Spinal cord (tissue), 10 donors: ENCODE data around the gene HECW1. TPM values are rescaled to one million over a fixed set of nuclear protein-coding genes. Genes with fewer than 3 reads are reported as not detected.

Experiments used
- DNase-seq, 6 donors: peaks; one replicate each; pipeline versions ENCODE4 v3.0.0 to v3.0.0-alpha.2; 2013 to 2015; ENCODE audit warnings: low spot score in 6 of 6, low read depth in 4 of 6
- H3K27ac ChIP-seq: one replicate; pipeline ENCODE4 v1.5.1; 2013; ENCODE audit warnings: low read depth, low read length, control low read depth
- H3K27me3 ChIP-seq: one replicate; pipeline ENCODE4 v1.6.1; 2013; ENCODE audit warnings: low read length; ENCODE audit not compliant: control insufficient read depth, insufficient read depth
- H3K36me3 ChIP-seq: one replicate; pipeline ENCODE4 v1.6.1; 2013; ENCODE audit warnings: low read length; ENCODE audit not compliant: control insufficient read depth, insufficient read depth
- H3K4me1 ChIP-seq: one replicate; pipeline ENCODE4 v1.6.1; 2013; ENCODE audit warnings: low read length; ENCODE audit not compliant: control insufficient read depth, insufficient read depth
- H3K4me3 ChIP-seq: one replicate; pipeline ENCODE4 v1.5.1; 2013; ENCODE audit warnings: low read depth, low read length, control low read depth
- H3K9me3 ChIP-seq: one replicate; pipeline ENCODE4 v1.6.1; 2013; ENCODE audit warnings: low read length; ENCODE audit not compliant: control insufficient read depth, insufficient read depth
- WGBS: methylation state at CpG from one replicate; pipeline ENCODE4 v1.1.5; 2013; ENCODE audit warnings: missing lambda C conversion rate; ENCODE audit not compliant: insufficient coverage; 5-methylcytosine and 5-hydroxymethylcytosine counted together
- polyA plus RNA-seq, 2 donors: library from polyadenylated mRNA; unstranded; fragments of 120-200 nt; gene quantifications; one replicate each; pipeline ENCODE4 v1.2.1, GENCODE V29; 2013; ENCODE audit not compliant: insufficient read length in 2 of 2
- total RNA-seq, 2 donors: library from RNA; depleted of rRNA in 1 of 2; stranded (reverse); fragments of 120-200 nt in 1 of 2; fragments of >200 nt in 1 of 2; gene quantifications; one replicate each; pipeline versions ENCODE4 v1.2.3 to v1.2.4, GENCODE V29; 2013 to 2014
- donor health status: healthy.

HECW1 gene
- total and polyA plus RNA-seq, 4 donors: 10.7 to 23.5 (median 18.4) TPM

- H3K36me3 ChIP-seq: peaks cover 4% of the 10 kb centered on the region
- 33% methylated on average over 1 of the region's 6 CpGs for WGBS
- H3K27me3 ChIP-seq: no peaks in the 10 kb centered on the region
- H3K4me1 ChIP-seq: peaks cover 7% of the 10 kb centered on the region
- H3K9me3 ChIP-seq: no peaks in the 10 kb centered on the region
- H3K4me3 ChIP-seq: no peak overlapping the region
- DNase-seq: peak in 3 of 6 donors; percentile 22 to 73 (median 35)
- H3K27ac ChIP-seq: peak overlapping the region; percentile 22
Observed at GRCh38 chr7:43533801-43534479, 421.5 kb downstream of the HECW1 start.

GRCh38 chr7:43535031-43535451 lies 422.6 kb downstream of the HECW1 start:
- no peak overlapping the region for H3K4me3 ChIP-seq
- peak overlapping the region; percentile 22 for H3K27ac ChIP-seq
- peaks cover 7% of the 10 kb centered on the region for H3K4me1 ChIP-seq
- H3K36me3 ChIP-seq: peaks cover 4% of the 10 kb centered on the region
- DNase-seq: peak in 1 of 6 donors; percentile 60
- no peaks in the 10 kb centered on the region for H3K27me3 ChIP-seq
- 100% methylated on average over 1 of the region's 4 CpGs for WGBS
- no peaks in the 10 kb centered on the region for H3K9me3 ChIP-seq

DNA sequence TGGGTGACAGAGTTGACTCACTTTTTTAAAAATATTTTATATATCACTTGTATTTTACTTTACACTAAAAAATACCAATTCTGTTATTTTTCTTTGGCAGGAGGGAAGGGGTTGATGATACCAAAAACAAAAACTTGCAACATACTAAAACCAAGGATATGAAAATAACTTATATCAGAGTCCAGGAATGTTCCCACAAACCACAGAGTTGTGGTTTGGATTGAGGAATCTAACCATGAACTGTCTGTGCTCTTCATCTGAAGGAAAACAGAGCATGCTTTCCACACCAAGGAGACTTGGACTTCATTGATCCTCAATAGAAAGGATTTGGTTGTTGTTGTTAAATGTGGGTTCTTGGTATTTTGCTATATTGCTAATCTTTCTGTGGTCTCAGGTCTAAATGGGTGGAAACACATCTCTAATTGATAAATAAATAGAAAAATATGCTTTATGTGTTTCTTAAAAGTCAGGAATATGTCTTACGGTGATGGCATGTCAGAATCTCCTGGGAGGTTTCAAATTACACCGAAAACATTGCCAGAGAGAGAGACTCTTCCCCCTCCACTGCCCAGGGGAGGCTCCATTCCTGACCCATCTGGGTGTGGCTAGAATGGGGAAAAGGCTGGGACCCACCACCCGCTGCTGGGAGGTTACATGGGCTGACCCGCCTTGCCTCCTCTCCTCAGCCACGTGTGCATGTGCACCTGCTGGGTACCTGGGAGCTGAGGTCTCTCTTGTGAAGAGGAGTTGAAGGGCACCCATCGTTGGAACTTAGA lies 423.6 kb downstream of the HECW1 start:
- H3K4me1 ChIP-seq: peaks cover 7% of the 10 kb centered on the region
- WGBS: 86% methylated on average over 4 of the region's 6 CpGs
- H3K4me3 ChIP-seq: no peak overlapping the region
- peaks cover 4% of the 10 kb centered on the region for H3K36me3 ChIP-seq
- H3K27ac ChIP-seq: no peak overlapping the region
- no peaks in the 10 kb centered on the region for H3K9me3 ChIP-seq
- H3K27me3 ChIP-seq: no peaks in the 10 kb centered on the region
- DNase-seq: no peak

DNA sequence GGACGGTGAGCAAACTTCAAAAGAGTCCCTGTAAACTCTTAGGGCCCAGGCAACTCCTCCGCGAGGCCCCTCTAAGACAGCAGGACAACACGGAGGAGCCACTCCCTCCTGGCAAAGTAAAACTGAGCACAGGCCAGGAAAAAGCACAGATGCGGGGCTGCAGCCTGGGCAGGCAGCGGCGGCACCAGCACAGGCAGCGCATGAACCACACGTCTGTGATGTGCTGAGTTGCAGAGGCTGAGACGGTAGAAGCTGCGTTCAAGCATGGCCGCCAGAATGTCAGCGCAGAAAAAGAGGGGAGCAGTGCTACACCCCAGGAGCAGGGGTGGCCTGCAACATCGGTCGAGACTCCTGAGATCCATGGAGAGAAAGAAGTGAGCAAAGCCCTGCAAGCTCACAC lies 424.3 kb downstream of the HECW1 start:
- 82% methylated on average over 13 of the region's 15 CpGs for WGBS
- DNase-seq: no peak
- Histone ChIP-seq H3K9me3 (no peaks in the 10 kb centered on the region), H3K36me3 (peaks cover 4% of the 10 kb centered on the region), H3K27ac (no peak overlapping the region), H3K27me3 (no peaks in the 10 kb centered on the region), H3K4me3 (no peak overlapping the region), H3K4me1 (peaks cover 7% of the 10 kb centered on the region)

- no peak for DNase-seq
- H3K4me1 ChIP-seq: peaks cover 7% of the 10 kb centered on the region
- no peaks in the 10 kb centered on the region for H3K27me3 ChIP-seq
- H3K36me3 ChIP-seq: peaks cover 4% of the 10 kb centered on the region
- no peaks in the 10 kb centered on the region for H3K9me3 ChIP-seq
- H3K27ac ChIP-seq: no peak overlapping the region
- H3K4me3 ChIP-seq: no peak overlapping the region
- WGBS: 75% methylated on average over 9 of the region's 9 CpGs
Observed at GRCh38 chr7:43537765-43538403, 425.4 kb downstream of the HECW1 start.

DNA sequence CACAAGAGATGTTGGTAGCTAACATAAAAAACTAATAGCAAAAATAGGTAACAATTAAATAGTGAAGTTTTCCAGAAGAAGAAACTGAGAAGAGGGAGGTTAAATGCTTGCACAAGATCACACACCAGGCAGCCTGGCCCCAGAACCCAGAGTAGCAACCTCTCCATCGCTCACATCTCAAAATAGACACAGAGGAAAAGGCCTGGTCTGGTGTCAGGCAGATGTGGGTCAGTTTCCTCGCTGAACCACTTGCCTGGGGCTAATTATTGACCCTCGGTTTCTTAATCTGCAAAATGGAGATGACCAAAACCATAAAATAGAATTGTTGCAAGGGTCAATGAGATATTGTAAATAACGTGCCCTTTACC lies 425.9 kb downstream of the HECW1 start:
- no CpG with 5 or more reads among the region's 4 CpGs for WGBS
- DNase-seq: no peak
- H3K36me3 ChIP-seq: peaks cover 4% of the 10 kb centered on the region
- H3K27me3 ChIP-seq: no peaks in the 10 kb centered on the region
- H3K9me3 ChIP-seq: no peaks in the 10 kb centered on the region
- H3K4me3 ChIP-seq: no peak overlapping the region
- H3K4me1 ChIP-seq: peaks cover 6% of the 10 kb centered on the region
- no peak overlapping the region for H3K27ac ChIP-seq

- 83% methylated on average over 1 of the region's 3 CpGs for WGBS
- no peak overlapping the region for H3K4me3 ChIP-seq
- H3K4me1 ChIP-seq: no peaks in the 10 kb centered on the region
- no peak overlapping the region for H3K27ac ChIP-seq
- no peak for DNase-seq
- H3K27me3 ChIP-seq: no peaks in the 10 kb centered on the region
- H3K9me3 ChIP-seq: no peaks in the 10 kb centered on the region
- peaks cover 4% of the 10 kb centered on the region for H3K36me3 ChIP-seq
Observed at GRCh38 chr7:43540471-43540870, 428.0 kb downstream of the HECW1 start.

DNA sequence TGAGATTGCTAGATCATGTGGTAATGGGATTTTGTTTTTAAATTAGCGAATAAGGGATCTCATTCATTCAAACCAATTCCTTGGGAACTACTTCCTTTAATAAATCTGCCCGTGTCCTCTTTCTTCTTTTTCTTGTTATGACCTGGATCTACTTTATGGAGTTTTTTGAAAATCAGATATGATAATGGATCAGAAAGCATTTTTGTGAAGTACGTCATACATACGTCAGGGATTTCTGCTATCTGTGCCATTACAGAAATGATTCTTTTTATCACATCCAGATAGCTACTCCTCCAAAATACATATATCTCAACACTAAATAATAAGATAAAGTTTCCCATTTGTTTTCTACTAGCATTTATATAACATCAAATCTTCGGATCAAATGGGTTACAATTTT lies 430.3 kb downstream of the HECW1 start:
- no peaks in the 10 kb centered on the region for H3K27me3 ChIP-seq

DNA sequence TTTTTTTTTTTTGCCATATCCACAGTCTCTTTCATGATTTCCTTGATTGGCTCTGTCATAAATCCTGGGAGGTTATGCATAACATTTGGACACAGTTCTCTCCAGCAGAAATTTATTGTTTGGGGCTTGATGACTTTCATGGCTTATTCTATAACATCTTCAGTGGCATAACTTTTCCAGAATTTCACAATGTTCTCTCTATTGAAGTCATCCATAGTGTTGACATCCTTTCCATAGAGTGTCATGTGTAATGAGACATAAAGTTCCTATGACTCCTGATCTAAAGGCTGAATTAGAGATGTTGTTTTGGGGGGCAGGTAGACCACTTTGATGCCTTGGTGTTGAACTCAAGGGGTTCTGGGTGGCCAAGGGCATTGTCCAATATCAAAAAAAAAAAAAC lies 433.8 kb downstream of the HECW1 start:
- no peak overlapping the region for H3K27ac ChIP-seq
- no peak for DNase-seq
- no peaks in the 10 kb centered on the region for H3K4me1 ChIP-seq

More for the DNA sequence above, 430.3 kb downstream of the HECW1 start:
- Histone ChIP-seq H3K9me3 (peaks cover 3% of the 10 kb centered on the region), H3K4me3 (no peak overlapping the region), H3K36me3 (no peaks in the 10 kb centered on the region), H3K4me1 (no peaks in the 10 kb centered on the region), H3K27ac (no peak overlapping the region)
- no CpG with 5 or more reads among the region's 5 CpGs for WGBS
- no peak for DNase-seq

More for the DNA sequence above, 433.8 kb downstream of the HECW1 start:
- no peaks in the 10 kb centered on the region for H3K27me3 ChIP-seq
- H3K9me3 ChIP-seq: peaks cover 3% of the 10 kb centered on the region
- H3K4me3 ChIP-seq: no peak overlapping the region
- H3K36me3 ChIP-seq: peaks cover 8% of the 10 kb centered on the region
